MCF 10A (cell line): ENCODE measurements around the gene MCM9. TPM values are rescaled to one million over a fixed set of nuclear protein-coding genes. Genes with fewer than 3 reads are reported as not detected.

Experiments
- BruUV-seq: library from RNA; stranded (reverse); fragments of 400-500 nt; replicated peaks from 2 replicates; lab custom pipeline; 2021; lab: Mats Ljungman, UMichigan
- CTCF ChIA-PET: fragments of 300-600 bp; sonication (Branson Sonifier 250); formaldehyde crosslinking; extraction: SDS; loops from one replicate; lab custom pipeline; 2021; ENCODE audit warnings: antibody characterized with exemption, inconsistent platforms; lab: Yijun Ruan, JAX
- POLR2A ChIA-PET: fragments of 300-600, 350-650 bp; sonication (Branson Sonifier 250); formaldehyde crosslinking; extraction: SDS; loops from one replicate; lab custom pipeline; 2020; ENCODE audit warnings: antibody characterized with exemption, inconsistent platforms; lab: Yijun Ruan, JAX
- DNase-seq: peaks from one replicate; pipeline ENCODE4 v3.0.0-alpha.2; 2018; ENCODE audit not compliant: unreplicated experiment
- H3K27ac Mint-ChIP-seq: one replicate; pipeline ENCODE4 v1.8.0; 2022; ENCODE audit warnings: mild to moderate bottlenecking, low read depth, mixed read lengths; ENCODE audit not compliant: unreplicated experiment
- H3K27me3 Mint-ChIP-seq: one replicate; pipeline ENCODE4 v1.8.0; 2022; ENCODE audit warnings: mixed read lengths; ENCODE audit not compliant: insufficient read depth, unreplicated experiment
- H3K36me3 Mint-ChIP-seq: one replicate; pipeline ENCODE4 v1.8.0; 2022; ENCODE audit warnings: mild to moderate bottlenecking, moderate library complexity, mixed read lengths; ENCODE audit not compliant: insufficient read depth, unreplicated experiment
- H3K4me1 Mint-ChIP-seq: one replicate; pipeline ENCODE4 v1.8.0; 2022; ENCODE audit warnings: mixed read lengths; ENCODE audit not compliant: insufficient read depth, unreplicated experiment
- H3K4me3 Mint-ChIP-seq: one replicate; pipeline ENCODE4 v1.8.0; 2022; ENCODE audit warnings: mild to moderate bottlenecking, moderate library complexity, mixed read lengths; ENCODE audit not compliant: unreplicated experiment
- H3K9me3 Mint-ChIP-seq: one replicate; pipeline ENCODE4 v1.8.0; 2022; ENCODE audit warnings: mixed read lengths; ENCODE audit not compliant: unreplicated experiment
- intact Hi-C: fragments of 100-400 bp; cut with micrococcal nuclease; formaldehyde crosslinking; loops from 2 replicates; pipeline ENCODE4 v1.14.1; 2022
- total RNA-seq: library from RNA; stranded (reverse); gene quantifications from 2 replicates; pipeline ENCODE4 v1.2.3, GENCODE V29; 2022
- TF ChIP-seq, protein P1 (sequence below): fragments of 200-600 bp; IDR thresholded peaks from one replicate; pipeline ENCODE4 v1.8.0; 2022; ENCODE audit warnings: antibody characterized with exemption, mild to moderate bottlenecking; ENCODE audit not compliant: unreplicated experiment

MCM9 gene
- total RNA-seq, 1 experiment from 2014 or later: 13.0 TPM

DNA sequence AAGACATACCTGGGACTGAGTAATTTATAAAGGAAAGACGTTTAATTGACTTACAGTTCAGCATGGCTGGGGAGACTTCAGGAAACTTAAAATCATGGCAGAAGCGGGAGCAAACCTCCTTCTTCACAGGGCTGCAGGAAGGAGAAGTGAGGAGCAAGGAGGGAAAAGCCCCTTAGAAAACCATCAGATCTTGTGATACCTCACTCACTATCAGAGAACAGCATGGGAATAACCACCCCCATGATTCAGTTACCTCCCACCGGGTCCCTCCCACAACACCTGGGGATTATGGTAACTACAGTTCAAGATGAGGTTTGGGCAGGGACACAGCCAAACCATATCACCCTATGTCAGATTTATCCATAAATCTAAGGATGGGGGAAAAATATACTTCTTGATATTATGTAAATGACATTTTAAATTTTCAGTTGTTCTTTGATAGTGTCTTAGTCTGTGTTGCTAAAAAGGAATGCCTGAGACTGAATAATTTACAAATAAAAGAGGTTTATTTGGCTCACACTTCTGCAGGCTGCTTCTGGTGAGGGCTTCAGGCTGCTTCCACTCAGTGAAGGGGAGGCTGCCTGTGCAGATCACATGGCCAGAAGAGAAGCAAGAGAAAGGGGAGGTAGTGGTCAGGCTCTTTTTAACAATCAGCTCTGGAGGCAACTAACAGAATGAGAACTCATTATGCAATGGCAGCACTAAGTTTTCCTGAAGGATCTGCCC is 1.2 kb upstream of the MCM9 start:
- Mint-ChIP-seq H3K9me3 (no peaks in the 10 kb centered on the region), H3K4me1 (peaks cover 23% of the 10 kb centered on the region), H3K4me3 (peak overlapping the region; percentile 85), H3K36me3 (no peaks in the 10 kb centered on the region), H3K27ac (peak overlapping the region; percentile 82), H3K27me3 (no peaks in the 10 kb centered on the region)
- ChIA-PET CTCF (interaction anchor here (1.0 kb wide), 2 partner anchors 15 to 28 kb away, joined by 3 to 4 read pairs; no protein-coding TSS in a partner anchor), POLR2A (interaction anchor here (0.7 to 2.5 kb wide), 4 partner anchors 28 to 359 kb away, joined by 3 to 35 read pairs (median 5); partner anchors contain the start of gene ASF1A)
- no TSS peak for BruUV-seq
- no peak for DNase-seq
- intact Hi-C loops: loop anchor here (1.0 kb wide), 1 partner anchor 42 kb away; the partner anchor contains the start of gene ASF1A
- TF ChIP-seq, protein P1, sequence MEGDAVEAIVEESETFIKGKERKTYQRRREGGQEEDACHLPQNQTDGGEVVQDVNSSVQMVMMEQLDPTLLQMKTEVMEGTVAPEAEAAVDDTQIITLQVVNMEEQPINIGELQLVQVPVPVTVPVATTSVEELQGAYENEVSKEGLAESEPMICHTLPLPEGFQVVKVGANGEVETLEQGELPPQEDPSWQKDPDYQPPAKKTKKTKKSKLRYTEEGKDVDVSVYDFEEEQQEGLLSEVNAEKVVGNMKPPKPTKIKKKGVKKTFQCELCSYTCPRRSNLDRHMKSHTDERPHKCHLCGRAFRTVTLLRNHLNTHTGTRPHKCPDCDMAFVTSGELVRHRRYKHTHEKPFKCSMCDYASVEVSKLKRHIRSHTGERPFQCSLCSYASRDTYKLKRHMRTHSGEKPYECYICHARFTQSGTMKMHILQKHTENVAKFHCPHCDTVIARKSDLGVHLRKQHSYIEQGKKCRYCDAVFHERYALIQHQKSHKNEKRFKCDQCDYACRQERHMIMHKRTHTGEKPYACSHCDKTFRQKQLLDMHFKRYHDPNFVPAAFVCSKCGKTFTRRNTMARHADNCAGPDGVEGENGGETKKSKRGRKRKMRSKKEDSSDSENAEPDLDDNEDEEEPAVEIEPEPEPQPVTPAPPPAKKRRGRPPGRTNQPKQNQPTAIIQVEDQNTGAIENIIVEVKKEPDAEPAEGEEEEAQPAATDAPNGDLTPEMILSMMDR: no peak

DNA sequence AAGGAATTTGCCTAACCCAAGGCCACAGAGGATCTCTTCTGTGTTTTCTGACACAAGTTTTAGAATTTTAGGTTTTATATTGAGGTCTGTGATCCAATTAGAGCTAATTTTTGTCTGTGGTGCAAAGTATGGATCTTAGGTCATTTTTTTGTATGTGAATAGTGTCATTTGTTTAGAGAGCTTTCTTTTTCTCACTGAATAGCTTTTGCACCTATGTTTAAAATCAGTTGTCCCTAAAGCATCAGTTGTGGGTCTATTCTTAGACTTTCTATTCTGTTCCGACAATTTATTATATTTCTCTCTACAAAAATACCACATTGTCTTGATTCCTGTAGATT is 341 bp upstream of the MCM9 start:
- DNase-seq: no peak
- ChIA-PET CTCF (interaction anchor here (0.7 to 1.0 kb wide), 3 partner anchors 29 to 44 kb away, joined by 3 read pairs; partner anchors contain the start of gene ASF1A), POLR2A (interaction anchor here (0.6 to 2.5 kb wide), 14 partner anchors 8 to 1264 kb away, joined by 3 to 35 read pairs (median 4); partner anchors contain the start of gene ASF1A)
- no TSS peak for BruUV-seq
- Mint-ChIP-seq H3K27me3 (no peaks in the 10 kb centered on the region), H3K4me1 (peaks cover 23% of the 10 kb centered on the region), H3K27ac (peak overlapping the region; percentile 82), H3K9me3 (no peaks in the 10 kb centered on the region), H3K4me3 (peak overlapping the region; percentile 85), H3K36me3 (peaks cover 6% of the 10 kb centered on the region)
- TF ChIP-seq, protein P1: no peak
- intact Hi-C loops: loop anchor here (1.0 kb wide), 1 partner anchor 41 kb away; the partner anchor contains the start of gene ASF1A

DNA sequence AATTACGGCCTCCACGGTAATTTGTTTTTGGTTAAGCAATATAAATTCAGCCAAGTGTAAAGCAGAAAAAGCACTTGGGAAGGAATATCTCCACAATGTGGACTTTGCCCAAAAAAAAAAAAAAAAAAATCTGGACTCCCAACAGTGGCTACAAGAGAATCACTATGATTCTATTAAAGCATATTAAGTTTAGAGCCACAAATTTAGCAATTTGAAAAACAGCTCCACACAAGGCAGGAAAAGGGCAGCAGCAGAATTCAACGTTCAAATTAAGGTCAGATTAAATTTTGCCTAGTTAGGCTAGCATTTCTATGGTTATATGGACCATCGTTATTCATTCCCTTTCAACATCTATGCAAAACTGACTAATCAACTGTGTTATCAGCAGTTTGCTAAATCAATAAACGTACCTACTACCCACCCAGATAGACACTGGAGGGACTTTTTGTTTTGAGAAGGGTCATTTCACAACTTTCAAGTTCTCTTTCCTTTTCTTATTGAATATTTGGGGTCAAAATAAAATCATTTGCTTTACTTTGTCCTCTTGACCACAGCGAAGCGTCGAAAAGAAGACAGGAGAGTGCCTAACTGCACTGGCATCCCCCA is 1.0 kb downstream of the MCM9 start:
- peak; percentile 0 for DNase-seq
- POLR2A ChIA-PET: interaction anchor here (0.6 to 2.5 kb wide), 12 partner anchors 10 to 417 kb away, joined by 3 to 35 read pairs (median 4); partner anchors contain the start of gene ASF1A
- Mint-ChIP-seq H3K9me3 (no peaks in the 10 kb centered on the region), H3K36me3 (peaks cover 17% of the 10 kb centered on the region), H3K4me3 (peak overlapping the region; percentile 85), H3K27ac (no peak overlapping the region), H3K4me1 (peaks cover 23% of the 10 kb centered on the region), H3K27me3 (no peaks in the 10 kb centered on the region)
- intact Hi-C loops: no loop called here
- BruUV-seq: TSS peak; percentile 32
- CTCF ChIA-PET: interaction anchor here (0.7 to 1.2 kb wide), 3 partner anchors 21 to 1554 kb away, joined by 3 to 4 read pairs (median 3); no protein-coding TSS in a partner anchor
- TF ChIP-seq, protein P1: no peak

DNA sequence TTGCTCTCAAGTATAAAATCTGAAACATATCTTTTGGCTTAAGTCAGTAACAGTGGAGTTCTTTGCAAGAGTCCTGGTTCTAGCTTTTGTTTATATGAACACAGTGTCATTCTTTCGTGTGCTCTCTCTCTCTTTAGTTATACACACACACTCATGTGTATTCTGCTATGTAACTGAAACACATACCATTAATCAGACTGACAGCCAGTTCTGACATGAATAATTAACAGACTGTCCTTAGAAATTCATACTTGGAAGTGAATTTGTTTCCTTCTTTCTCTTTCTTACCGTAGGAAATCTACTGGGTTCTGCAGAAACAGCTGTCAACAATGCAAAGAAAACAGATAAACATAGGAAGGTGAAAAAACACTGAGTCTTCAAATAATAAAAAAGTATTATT is 2.5 kb downstream of the MCM9 start:
- no TSS peak for BruUV-seq
- DNase-seq: no peak
- H3K9me3 Mint-ChIP-seq: no peaks in the 10 kb centered on the region
- POLR2A ChIA-PET: interaction anchor here (0.5 to 1.1 kb wide), 2 partner anchors 13 to 14 kb away, joined by 3 read pairs; no protein-coding TSS in a partner anchor
- H3K27me3 Mint-ChIP-seq: no peaks in the 10 kb centered on the region
- peaks cover 30% of the 10 kb centered on the region for H3K36me3 Mint-ChIP-seq
- CTCF ChIA-PET: no interaction called here
- TF ChIP-seq, protein P1: no peak
- H3K27ac Mint-ChIP-seq: no peak overlapping the region
- H3K4me3 Mint-ChIP-seq: no peak overlapping the region
- intact Hi-C loops: no loop called here
- peaks cover 23% of the 10 kb centered on the region for H3K4me1 Mint-ChIP-seq
